ENCODE measurements around the gene TUBB4A. TPM values are rescaled to one million over a fixed set of nuclear protein-coding genes. Genes with fewer than 3 reads are reported as not detected.

TUBB4A gene
- total and polyA plus RNA-seq, 9 of the 15 experiments (the other 6 are each of a cell fraction or from before 2014, with no cell fraction given), result 0.14 to 7.0 (median 0.75) TPM

DNA sequence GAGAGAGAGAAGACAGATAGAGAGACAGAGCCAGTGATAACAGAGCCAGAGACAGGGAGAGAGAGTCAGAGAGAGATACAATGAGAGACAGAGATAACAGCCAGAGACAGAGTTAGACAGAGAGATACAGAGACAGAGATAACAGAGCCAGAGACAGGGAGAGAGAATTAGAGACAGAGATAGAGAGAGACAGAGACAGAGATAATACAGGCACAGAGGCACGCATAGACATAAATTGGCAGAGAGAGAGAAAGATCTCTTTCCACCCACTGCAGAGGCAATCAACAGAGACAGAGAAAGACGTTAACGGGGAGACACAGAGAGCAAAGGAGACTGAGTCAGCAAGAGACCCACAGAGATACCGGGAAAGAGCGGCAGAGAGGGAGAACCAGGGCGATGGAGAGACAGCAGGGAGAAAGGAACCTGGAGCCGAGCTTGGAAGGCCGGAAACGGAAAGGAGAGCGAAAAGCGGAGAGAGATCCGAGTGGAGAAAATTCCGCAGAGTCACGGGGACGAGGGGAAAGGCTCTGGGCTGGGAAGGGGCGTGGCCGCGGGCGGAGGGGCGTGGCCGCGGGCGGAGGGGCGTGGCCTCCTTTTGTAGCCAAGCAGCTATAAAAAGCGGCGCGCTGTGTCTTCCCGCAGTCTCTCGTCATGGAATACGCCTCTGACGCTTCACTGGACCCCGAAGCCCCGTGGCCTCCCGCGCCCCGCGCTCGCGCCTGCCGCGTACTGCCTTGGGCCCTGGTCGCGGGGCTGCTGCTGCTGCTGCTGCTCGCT is 28.5 kb upstream of the TUBB4A start, which contains the start of gene TNFSF9 (continued):
- TF ChIP-seq ARHGAP35 (IDR thresholded peaks at IDR 0.05; ENCODE audit: partially characterized antibody) (peak; percentile 44), DIDO1 (tag; IDR thresholded peaks at IDR 0.05; ENCODE audit: low read depth) (0 out of 2 replicates have a peak, but pooled peaks have one; percentile 47), EGR1 (conservative IDR thresholded peaks at IDR 0.05) (no peak), CBFA2T3 (IDR thresholded peaks at IDR 0.05) (no peak; the same call in 1 of the 2 replicates), ZBTB7A (IDR thresholded peaks at IDR 0.05; ENCODE audit: borderline replicate concordance, control insufficient read depth, low read depth, low read length) (peak; percentile 80; the same call in 1 of the 2 replicates), THRB (CRISPR knock-in tag; conservative IDR thresholded peaks at IDR 0.05) (0 out of 2 replicates have a peak, but pooled peaks have one; percentile 71), GABPA (tag; conservative IDR thresholded peaks at IDR 0.05; ENCODE audit: low read depth) (peak; percentile 92), FOXK1 (CRISPR knock-in tag; IDR thresholded peaks at IDR 0.05; ENCODE audit: borderline replicate concordance) (no peak), NFRKB (IDR thresholded peaks at IDR 0.05; ENCODE audit: low read depth) (peak; percentile 84), HDGF (IDR thresholded peaks at IDR 0.05) (peak; percentile 96; the same call in 1 of the 2 replicates), EP400 (IDR thresholded peaks at IDR 0.05) (peak; percentile 71), ZNF316 (IDR thresholded peaks at IDR 0.05) (peak; percentile 95), ZZZ3 (IDR thresholded peaks at IDR 0.05) (no peak), ZNF717 (CRISPR knock-in tag; IDR thresholded peaks at IDR 0.05) (no peak), PHF20 (IDR thresholded peaks at IDR 0.05; ENCODE audit: partially characterized antibody) (no peak), POLR2H (tag; IDR thresholded peaks at IDR 0.05; ENCODE audit: low read depth) (peak; percentile 97), HMGN3 (IDR thresholded peaks at IDR 0.05; ENCODE audit: borderline replicate concordance, extremely low read depth, insufficient read length, low read depth, low read length) (peak; percentile 85), ZC3H11A (IDR thresholded peaks at IDR 0.05; ENCODE audit: low read depth, low read length) (no peak), CHD1 (IDR thresholded peaks at IDR 0.05; ENCODE audit: low read length) (no peak), ETV5 (CRISPR knock-in tag; IDR thresholded peaks at IDR 0.05; ENCODE audit: low read depth) (peak; percentile 86; the same call in 1 of the 2 replicates), ZNF175 (CRISPR knock-in tag; IDR thresholded peaks at IDR 0.05; ENCODE audit: low read depth) (no peak), ZBTB12 (CRISPR knock-in tag; IDR thresholded peaks at IDR 0.05) (no peak), ETV1 (tag; conservative IDR thresholded peaks at IDR 0.05; ENCODE audit: low read depth) (peak; percentile 92), CBX8 (IDR thresholded peaks at IDR 0.05; ENCODE audit: borderline replicate concordance, extremely low read depth, low read depth, low read length, poor library complexity, severe bottlenecking) (no peak), MTA1 (IDR thresholded peaks at IDR 0.05; ENCODE audit: borderline replicate concordance) (0 out of 2 replicates have a peak, but pooled peaks have one; percentile 87), ARID1B (IDR thresholded peaks at IDR 0.05) (peak; percentile 90)
- TF ChIP-seq, protein P1, sequence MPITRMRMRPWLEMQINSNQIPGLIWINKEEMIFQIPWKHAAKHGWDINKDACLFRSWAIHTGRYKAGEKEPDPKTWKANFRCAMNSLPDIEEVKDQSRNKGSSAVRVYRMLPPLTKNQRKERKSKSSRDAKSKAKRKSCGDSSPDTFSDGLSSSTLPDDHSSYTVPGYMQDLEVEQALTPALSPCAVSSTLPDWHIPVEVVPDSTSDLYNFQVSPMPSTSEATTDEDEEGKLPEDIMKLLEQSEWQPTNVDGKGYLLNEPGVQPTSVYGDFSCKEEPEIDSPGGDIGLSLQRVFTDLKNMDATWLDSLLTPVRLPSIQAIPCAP (CRISPR knock-in tag; IDR thresholded peaks at IDR 0.05; ENCODE audit: borderline replicate concordance), result no peak
